GM18498 (cell line): ENCODE results near the gene LRRC10B.

Experiments used
- ATAC-seq: cut with Tn5 transposase; IDR thresholded peaks from one replicate; pipeline ENCODE4 v1.9.1; 2021; ENCODE audit warnings: mild to moderate bottlenecking, moderate library complexity; ENCODE audit not compliant: unreplicated experiment

LRRC10B gene

DNA sequence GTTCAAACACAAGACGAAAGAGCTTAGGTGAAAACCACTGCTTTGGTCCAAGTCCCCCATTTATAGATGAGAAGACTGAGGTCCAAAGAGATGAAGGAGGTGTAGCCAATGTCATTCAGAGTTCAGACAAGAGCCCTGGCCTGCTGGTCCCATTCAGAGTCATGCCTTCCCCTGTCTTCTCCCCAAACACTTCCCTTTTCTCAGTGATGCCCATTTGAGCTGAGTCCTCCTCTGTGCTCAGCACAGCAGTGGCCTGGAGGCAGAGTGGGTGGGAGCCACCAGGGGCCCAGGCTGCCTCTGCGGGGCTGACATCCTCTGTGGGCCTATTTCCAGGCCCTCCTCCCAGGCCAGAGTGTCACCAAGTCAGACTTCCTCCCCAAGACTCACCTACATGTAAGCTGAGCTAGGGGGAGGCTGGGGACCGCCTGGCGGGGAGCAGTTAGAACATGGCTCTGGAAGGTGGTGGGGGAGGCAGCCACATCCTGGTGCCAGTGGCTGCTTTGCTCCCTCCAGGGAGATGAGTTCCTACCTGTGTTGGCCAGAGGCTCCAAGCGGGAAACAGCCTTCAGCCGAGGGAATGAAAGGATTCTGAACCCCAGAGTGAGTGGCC, 22.4 kb upstream of the LRRC10B start:
- ATAC-seq = no peak

DNA sequence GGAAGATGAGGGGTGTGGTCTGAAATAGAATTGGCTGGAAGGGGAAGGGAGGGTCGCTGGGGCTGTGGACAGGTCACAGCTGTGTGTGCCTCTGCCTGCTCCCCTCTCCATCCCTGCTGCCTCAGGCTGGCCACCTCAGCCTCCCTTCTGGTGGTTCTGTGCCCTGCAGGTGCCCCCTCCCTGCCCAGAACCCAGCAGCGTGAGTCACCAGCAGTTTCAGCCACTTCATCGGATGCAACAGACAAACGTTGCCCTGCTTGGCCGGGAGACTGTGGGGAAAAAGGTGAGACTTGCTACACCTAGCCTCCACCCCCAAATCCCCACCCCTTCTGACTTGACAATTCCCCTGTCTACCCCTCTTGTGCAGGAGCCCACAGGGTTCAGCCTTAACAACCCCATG, 21.8 kb upstream of the LRRC10B start:
- no peak for ATAC-seq

DNA sequence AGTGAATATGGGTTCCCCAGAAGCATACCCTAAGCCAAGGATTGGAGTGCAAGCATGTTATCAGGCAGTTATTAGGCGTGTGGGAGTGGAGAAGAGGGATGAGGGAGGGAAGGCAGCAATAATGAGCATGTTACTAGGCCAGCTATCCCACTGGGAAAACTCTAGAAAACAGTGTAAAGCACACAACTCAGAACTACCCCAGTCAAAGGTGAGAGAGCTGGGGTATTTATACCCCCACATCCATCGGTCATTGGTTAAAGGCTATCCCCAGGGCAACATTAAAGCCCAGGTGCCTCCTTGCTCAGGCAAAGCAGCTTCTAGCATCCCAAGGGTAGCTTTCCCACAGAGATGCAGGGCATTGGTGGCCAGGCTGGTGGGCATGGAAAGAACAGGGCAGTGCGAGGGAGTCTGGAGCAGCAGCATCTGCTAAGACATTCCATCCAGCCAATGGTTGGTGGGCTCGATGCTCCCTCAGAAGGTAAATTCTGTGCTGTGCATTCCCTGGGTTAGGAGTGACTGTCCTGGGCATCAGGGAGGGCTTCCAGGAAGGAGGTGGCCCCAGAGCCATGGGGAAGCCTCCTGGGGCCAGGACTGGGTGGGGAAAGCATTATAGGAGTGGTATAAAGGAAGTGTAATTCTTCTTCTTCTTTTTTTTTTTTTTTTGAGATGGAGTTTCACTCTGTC, 21.1 kb upstream of the LRRC10B start:
- ATAC-seq = no peak

DNA sequence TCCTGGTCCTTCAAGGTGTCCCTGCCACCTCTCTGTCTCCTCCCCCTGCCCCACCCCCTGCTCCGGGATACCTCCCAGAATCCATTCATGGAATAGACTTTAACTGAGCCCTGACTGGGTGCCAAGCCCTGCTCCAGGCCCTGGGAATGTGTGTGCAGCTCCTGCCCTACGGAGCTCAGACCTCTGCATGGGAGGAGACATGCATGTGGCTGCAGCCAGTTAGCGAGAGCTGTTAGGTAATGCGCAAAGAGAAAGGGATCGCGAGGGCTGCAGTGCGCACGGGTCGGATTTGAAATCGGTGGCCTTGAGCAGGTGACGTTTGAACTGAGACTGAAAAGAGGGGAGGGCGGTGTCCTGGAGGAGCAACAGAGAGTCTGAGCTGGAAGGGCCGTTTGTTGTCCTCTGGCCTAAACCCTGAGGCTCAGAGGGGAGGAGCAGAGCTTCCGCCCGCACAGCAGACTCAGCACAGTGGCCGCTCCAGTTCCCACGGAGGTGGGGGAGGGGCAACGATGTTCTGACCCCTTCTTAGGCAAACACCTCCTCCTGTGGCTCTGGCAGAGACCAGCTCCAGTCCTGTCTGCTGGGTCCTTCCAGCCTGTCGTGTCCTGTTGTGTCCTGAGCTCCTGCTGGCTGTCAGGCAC, 19.8 kb upstream of the LRRC10B start:
- no peak for ATAC-seq

DNA sequence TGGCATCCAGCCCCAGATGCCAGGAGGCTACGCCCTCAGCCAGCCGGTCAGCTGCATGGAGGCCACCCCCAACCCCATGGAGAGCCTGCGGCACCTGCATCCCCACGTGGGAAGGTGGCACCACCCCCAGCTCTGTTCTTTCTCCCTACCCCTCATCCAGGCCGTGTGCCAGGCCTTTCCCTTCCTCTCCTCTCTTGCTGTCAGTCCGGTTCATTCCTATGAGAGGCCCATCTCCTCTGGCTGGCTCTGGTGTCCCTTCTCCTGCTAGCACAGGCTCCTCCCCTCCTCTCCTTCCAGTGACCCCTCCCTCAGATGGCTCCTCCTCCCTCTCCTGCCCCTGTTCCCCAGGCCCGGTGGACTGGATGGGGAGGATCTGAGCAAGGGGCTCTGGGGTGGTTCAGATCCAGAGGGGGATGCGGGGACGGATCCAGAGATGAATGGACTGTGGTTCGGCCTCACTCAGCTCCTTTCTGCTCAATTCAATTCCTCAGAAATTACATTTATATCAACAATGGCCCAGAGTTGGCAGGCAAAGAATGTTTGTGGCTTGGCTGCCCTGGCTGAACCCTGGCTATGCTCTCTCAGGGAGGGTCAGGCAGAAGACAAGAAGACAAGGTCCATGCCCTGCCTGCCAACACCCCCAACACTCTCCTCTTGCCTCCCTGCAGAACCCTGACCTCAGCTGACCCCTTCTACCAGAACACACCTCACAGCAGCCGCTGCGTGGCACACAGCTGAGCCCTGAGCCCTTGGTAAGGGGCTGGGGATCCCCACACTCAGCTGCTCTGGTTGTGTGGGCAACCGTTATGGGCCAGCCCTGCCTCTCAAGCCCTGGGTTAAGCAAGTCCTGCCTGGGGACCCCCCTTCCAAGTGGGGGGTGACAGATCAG, 18.5 kb upstream of the LRRC10B start:
- ATAC-seq = no peak

DNA sequence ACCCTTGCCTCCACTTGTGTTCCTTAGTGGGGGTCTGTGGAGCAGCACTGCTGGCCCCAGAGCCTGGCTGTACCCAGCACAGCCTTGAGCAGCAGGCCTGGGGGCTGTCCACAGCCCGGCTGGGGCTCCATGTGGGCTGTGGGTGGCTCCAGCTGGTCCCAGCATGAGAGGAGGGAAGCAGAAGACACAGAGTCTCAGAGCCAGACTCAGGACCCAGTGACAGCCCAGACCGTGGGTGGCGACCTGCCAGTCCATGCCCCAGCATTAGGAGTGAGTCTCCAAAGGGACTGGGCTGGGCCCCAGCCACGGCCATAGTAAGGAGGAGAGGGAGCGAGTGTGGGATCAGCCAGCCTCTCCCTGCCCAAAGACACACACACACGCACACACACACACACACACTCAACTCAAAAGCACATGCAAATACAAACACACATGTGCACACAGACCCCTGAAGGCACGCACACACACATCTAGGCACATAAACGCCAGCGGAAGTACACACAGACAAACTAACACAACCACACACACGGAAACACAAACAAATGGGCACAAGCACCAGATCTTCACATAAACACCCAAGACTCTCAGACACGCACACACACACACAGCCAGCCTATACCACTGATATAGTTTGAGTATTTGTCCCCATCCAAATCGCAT, 16.7 kb upstream of the LRRC10B start:
- ATAC-seq = no peak

DNA sequence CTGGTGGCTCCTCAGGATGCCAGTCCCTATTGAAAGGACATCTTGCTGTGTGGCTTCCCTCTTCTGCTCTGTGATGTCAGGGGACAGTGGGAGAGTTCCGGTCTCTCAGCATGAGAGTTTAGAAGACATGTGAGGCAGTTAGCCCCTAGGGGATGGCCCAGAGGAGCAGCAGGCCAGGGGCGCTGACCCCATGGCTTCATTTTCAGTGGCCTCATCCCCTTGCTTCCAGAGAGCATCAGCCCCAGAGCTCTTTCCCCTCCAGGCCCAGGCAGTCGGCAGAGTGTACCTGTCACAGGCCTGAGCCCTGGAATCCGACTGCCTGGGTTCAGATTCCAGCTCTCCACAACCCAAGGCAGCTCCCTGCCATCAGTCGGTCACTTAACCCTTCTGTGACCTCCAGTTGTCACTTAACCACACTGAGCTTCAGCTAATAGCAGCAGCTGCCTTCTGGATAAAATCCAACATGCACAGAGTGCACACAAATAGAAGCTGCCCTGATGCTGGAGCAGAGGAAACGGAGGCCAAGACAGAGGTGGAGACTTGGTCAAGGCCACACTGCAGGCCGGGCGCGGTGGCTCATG, 14.1 kb upstream of the LRRC10B start:
- ATAC-seq = no peak

DNA sequence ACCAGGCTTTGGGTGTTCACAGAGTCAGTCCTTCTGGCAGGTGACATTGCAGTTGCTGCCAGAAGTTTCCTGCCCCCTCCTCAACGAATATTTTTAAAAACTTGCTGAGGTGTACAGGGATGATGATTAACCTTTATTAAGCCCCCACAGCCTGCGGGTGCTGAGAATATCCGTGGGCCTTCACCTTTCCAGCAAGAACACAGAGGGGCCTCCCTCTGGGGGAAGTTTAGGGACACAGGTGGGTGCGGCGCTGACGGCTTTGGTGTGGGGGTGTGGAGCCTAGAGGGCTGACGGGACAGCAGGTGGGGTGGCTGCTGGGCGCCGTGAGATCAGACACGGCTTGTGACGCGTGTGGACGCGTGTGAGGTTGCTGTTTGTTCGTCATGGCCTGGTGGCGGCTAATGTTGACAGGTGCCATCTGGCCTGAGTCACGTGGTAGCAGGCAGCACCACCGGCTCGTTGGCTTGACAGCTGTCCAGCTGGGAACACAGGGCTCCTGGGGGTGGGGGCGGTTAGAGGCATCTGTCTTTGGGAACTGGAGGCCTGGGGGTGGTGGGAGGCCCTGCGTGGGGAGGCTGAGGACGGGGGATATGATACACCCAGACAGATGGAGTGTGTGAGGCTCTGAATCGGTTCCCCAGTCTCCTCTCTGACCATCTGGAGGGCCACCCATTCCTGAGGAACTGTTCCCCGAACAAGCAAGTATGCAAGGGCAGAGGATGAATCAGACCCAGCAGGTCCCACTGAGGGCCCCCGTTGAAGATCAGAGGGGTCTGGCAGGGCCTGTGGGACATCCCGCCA, 12.5 kb upstream of the LRRC10B start:
- ATAC-seq = no peak

DNA sequence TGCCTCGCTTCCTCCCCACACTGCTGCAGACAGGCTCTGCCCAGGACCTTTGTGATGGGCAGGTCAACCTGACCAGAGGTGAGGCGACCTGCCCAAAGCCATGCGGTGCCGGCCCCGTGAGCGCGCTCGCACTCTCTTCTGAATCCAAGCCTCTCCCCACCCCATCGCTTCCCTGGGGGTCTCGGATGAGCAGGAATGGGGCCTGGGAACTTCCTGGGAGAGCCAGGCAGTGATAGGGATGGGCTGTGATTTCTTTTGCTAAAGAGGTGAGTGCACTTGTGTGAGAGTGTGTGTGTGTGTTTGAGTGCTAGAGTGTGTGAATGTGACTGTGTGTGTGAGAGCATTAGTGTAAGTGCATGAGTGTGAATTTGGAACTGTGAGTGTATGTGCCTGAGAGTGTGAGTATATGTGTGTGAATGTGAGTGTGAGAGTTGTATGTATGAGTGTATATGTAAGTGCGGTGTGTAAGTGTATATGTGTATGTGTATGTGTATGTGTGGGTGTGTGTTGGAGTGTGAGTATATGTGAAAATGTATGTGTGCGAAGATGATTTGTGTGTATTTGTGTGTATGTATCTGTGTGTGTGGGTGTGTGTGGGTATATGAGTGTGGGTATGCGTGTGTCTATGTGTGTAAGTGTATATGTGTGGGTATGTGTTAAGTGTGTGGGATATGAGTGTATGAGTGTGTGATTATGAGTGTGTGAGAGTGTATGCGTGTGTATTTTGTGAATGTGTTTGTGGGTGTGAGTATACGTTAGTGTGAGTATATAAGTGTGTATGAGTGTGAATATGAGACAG, 11.7 kb upstream of the LRRC10B start:
- no peak for ATAC-seq

DNA sequence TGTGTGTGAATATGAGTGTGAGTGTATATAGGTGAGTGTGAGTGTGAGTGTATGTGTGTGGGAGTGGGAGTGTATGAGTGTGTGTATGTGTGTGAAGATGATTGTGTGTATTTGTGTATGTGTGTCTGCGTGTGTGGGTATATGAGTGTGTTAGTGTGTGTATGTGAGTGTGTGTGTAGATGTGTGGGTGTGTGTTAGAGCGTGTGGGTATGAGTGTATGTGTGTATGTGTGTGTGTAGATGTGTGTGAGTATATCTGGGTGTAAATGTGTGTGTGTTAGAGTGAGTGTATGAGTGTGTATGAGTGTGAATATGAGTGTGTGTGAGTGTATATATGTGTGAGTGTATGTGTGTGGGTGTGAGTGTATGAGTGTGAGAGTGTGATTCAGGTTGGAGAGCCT, 11.1 kb upstream of the LRRC10B start:
- no peak for ATAC-seq

DNA sequence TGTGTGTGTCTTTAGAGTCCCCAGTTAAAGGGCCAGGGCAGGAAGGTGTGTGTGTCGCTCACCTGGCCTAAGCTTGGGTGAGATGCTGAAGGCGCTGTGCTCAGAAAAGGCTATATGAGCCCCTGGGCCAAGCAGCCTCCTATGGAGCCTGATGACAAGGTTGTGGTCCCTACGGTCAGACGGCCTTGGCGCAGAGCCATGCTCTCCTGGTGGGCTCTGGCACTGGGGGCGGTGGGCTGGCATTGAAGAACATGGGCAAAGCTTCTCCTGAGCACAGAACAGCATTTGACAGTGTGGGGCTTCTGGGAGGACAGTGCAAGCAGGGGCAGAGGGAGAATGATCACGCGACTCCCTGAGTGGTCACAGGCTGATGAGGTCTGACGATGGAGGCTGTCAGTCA, 10.7 kb upstream of the LRRC10B start:
- no peak for ATAC-seq

DNA sequence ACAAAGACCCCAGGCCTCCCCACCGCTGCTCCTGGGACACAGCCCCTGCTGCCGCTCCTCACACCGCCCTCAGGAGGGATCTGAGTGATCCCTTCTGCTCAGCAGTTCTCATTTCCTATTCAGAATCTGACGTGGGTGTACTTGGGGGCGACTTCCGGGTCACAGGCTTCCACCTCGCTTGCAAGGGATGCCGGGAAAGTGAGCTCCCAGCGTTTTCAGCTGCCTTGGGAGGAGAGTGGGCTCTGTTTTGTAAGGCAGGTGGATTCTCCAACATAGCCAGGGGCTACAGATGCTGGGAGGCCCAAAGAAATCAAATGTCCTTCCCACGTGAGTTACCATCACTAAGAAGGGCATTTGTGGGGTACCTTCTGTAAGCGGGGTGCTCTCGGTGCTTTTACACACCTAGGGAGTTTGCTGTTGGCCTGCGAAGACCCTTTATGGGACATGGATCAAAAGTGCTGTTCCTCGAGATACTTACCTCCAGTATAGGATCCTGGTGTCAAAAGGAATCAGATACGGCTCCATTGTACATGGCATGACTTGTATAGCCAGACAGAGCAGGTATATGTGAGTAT, 9.7 kb upstream of the LRRC10B start:
- no peak for ATAC-seq

DNA sequence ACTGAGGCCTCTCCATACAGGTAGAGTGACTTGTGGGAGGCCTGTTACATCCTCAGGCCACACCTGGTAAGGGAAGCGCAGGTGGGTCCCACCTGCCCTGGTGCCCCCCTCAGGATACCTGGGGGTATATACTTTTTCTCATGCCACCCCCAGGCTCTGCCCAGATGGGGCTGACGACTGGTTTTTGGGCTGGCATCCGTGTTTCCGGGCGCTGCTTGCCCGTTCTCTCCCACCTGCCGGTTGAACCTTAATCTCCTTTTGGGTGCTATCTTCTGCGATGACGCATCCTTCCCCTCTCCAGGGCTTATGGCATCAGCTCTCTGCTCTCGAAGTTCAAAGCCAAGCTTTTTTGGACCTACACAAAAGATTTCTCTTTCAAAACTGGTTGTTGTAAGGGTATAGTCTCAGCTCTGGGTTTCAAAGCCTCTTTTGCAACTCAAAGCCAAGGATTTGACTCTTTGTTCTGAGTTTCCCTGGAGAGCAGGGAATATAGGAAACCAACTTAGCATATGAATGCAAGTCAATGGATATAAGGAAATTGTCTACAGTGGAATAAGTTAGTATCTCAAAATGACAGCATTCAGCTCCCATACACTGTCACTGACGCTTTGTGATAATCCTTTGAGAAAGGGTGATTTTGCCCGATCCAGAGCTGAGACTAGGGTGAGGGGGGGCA, 8.6 kb upstream of the LRRC10B start:
- no peak for ATAC-seq

DNA sequence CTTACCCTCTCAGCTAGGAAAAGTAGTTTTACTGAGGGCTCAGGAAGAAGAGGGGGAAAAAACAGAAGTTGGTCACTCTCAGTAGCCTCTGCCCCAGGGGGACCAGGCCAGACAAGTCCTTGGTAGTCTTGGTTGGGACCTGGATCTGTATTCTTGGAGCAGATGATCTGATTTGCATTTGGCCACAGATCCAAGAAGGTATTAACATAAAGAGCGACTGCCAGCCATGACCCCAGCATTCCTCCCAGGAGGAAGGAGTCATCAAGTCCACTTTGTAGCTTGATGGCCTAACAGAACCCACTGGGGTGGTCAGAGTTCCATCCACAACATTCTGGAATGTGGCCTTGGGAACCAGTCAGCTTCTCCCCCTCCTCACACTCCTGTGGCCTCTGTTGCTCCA, 6.0 kb upstream of the LRRC10B start:
- ATAC-seq = no peak

DNA sequence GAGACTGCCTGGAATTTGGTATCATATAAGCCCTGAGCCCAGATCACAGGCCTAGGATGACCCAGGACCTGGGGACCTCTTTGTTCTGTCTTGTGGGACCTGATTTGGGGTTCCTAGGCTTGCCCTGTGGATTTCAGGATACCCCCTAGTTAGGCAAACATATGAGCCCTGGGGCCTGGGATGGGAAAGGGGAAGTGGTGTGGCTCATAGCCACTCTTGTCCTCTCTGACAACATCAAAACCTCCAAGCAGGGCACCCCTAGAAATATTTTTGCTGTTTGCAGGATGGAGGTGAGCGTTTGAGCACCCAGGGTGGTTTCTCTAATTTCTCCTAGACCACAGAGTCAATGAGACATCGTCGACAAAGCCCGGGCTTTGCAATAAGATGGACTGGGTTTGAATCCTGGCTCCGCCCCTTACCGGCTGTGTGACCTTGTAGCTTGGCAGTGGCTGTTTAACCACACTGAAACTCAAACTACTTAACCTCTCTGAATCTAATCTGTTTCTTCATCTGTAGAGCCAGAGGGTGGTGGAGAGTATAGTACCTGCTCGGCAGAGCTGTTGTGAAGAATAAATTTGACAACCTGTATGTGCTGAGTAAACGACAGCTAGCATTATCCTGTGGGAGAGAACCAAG, 5.3 kb upstream of the LRRC10B start:
- ATAC-seq = no peak

DNA sequence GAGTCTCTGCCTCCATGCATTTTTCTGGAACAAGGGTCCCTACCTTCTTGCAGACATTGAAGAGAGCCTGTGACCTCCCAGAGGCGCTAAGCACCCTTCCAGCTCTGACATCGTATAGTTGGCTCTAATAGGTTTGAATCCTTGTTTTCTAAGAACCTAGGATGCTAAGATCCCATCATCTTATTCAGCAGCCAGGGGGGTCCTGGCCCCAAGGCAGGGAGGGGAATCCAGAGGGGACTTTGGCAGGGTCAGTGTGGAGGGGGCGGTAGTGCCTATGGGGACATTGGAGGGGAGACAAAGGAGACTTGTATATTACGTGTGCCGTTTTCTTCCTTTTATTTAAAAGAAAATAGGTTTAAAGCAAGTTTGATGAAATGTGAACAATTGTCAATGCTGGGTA, 3.4 kb upstream of the LRRC10B start:
- no peak for ATAC-seq

DNA sequence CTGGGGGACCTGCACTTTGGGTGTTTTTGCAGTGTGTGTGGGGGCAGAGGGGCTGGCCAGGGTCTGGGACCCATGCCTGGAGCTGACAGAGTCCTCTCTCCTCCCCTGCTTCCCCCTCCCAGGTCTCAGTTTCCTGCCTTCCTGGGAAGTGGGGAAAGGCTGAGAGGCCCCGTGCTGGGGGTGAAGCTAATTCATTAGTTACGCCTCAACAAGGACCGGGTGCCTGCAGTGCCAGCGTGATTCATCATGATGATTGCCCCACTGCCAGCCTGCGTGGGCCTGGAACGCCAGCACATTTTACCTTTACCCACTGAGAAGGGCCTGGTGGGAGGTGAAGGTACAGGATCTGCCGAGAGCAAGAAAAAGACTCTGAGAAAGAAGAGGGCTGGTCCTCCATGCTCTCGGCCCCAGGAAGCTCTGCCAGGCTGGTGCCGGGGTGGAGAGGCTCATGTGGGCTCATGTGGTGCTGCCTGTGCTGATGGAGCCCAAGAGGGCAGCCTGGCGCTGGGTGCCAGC, 2.9 kb upstream of the LRRC10B start:
- no peak for ATAC-seq
